HPDE6-E6E7 (cell line): ENCODE results near the gene CHCHD4.
A peak's percentile ranks its signal among the peaks of the same experiment; 100 is the strongest.

Source experiments
- DNase-seq: peaks from one replicate; pipeline ENCODE4 v3.0.0; 2011; ENCODE audit warnings: missing footprints; ENCODE audit errors: extremely low spot score

The CHCHD4 gene

DNA sequence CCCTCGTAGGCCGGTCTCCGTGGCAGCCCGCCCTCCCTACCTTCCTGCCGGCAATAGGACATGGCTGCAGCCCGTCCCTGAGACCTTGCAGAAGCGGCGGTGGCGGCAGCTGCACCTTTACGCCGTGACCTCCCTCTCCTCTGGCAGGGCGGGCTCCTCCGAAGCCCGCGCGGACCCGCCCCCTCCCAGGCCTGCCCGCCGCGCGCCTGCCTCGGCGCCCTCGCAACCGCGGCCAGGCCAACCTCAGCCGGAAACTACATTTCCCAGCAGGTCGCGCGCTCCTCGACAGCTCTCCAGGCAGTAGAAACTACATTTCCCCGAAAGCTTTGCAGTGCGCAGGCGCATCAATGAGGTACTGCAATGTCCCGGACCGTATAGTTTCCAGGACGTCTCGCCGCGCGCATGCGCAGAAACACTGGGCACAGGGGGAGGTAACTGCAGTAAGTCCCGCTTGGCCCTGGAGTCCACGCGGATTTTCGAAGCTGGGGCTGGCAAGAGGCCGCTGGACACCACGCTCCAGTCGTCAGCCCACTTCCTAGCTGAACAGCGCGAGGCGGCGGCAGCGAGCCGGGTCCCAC lies at the start of gene CHCHD4, which contains the start of gene TMEM43:
CHCHD4 (minus strand) TSS at position 256 of the 578 bp plus-strand sequence; CDS start at position 62, 194 bp downstream.
TMEM43 (plus strand) TSS at position 438 of the 578 bp plus-strand sequence. CDS start 142 bp downstream, outside the sequence.
- DNase-seq: peak; percentile 81

DNA sequence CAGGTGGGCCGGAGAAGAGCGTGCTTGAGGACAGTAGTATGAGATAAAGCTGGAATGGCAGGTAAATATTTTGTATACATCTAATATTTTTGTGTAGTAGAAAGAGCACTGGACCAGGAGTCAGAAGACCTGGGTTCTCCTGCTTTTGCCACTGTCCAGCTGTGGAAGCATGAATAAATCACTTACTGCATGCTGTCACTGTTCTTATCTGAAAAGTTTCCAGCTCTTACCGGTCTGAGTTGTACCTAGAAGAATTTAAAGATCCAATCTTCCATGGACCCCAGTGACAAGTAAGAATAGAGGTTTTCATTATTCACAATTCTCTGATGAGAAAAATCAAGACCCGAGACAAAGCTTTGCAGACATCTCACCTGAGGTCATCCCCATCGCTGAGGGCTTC lies 47.8 kb upstream of the CHCHD4 start:
- no peak for DNase-seq

DNA sequence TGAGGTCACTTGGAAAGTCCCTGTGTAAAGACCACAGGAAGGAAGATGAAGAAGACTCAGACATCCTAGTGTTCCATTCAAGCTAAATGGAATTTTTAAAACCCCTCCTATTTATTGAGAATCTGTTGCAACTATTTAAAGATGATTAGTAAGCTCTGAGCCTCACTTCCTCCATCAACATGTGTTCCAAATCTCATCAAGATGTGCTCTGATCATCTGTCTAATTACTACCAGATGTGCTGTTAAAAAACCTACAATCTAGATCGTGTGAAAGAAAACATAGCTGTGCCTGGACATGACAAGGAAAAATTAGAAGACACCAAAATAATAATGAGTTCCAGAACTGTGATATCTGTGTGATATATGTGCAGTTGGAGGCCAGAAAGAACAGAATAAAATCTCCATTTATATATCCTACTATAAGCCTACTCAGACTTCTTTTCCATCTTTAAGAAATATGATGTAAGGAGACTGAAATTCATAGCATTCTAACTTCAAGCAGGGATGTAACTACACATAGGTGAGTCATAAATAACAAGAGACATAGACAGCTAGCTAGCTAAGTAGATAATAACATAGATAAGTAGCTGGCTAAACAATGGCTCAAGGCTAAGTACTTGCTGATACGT lies 46.0 kb upstream of the CHCHD4 start:
- peak; percentile 4 for DNase-seq

DNA sequence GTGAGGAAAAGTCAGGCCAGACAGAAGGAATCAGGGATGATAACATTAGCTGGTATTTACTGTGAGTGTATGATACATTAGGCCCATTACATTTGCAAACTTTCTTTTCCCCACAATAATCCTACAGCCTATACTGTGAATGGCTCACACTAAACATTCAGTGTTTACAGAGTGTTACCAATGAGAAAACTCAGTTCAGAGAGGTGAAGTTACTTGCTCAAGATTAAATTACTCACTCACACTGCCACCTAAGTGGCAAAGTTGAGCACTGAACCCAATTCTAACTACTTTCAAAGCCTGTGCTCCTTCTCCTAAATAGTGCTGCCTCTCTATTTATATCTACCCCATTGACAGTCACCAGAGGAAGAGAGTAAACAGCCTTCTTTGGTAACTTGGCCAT lies 45.2 kb upstream of the CHCHD4 start:
- no peak for DNase-seq

DNA sequence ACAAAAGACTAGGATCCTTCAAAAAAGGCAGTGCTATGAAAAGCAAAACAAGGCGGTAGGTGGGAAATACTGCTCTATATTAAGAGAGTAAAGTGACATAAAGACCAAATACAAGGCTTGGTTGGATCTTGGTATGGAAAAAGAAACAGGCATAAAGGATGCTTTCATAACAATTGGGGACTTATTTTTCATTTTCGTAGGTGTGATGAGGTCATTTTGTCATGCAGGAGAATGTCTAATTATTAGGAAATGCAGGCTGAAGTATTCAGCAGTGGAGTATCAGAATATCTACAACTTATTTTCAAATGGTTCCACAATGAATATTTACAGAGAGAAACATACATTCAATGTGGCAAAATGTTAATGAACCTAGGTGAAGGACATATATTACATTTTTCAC lies 44.8 kb upstream of the CHCHD4 start:
- no peak for DNase-seq

DNA sequence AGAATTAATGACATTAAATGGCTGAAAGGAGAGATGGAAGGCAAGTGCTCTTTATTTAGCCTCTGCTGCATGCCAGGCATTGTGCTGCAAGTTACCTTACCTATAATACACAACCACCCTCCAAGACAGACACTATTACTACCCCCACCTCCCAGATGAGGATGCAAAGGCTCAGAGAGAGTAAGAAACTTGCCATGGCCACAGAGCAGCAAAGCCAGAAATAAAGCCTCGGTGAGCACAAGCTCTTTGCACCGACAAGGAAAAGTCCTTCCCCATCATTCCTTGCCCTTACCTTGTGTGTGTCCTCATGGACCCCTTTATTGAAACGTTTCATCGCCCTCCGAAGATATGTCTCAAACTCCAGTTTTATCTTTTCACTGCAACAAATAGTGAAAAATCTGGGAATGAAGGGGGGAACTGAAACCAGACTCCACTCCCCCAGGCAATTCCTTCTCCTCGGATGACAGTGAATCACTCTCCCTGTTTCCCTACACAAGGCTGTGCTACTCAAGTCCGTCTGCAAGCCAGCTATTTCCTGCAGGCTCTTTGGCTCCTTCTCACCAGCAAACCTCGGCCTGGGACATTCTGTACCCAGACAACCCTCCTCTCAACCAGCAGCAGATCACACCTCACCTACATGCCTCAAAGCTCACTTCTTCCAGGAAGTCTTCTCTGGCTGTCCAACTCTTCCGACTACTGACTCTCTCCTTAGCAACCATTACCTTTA lies 42.4 kb upstream of the CHCHD4 start:
- no peak for DNase-seq

DNA sequence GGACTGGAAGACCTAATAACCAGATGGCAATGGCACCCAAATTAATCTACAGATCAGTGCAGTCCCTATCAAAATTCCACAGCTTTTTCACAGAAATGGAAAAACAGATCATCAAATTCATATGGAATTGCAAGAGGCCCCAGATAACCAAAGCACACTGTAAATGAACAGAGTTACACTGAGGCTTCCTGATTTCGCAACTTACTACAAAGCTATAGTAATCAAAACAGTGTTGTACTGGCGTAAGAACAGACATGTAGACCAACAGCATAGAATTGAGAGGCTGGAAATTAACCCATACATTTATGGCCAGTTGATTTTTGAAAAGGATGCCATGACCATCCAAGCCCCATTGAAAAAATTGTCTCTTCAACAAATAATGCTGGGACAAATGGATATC lies 37.5 kb upstream of the CHCHD4 start:
- no peak for DNase-seq

DNA sequence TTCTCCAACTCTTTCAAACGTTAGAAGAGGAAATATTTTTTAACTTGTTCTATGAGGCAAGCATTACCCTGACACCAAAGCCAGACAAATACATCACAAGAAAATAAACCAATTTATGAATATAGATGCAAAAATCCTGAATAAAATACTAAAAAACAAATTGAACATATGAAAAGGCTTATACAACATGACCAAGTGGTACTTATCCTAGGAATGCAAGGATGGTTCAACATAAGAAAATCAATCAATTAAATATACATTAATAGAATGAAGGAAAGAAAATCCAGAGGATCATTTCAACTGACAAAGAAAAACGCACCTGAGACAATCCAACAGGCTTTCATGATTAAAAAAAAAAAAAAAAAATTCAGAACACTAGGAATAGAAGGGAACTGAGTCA lies 36.6 kb upstream of the CHCHD4 start:
- DNase-seq: no peak

DNA sequence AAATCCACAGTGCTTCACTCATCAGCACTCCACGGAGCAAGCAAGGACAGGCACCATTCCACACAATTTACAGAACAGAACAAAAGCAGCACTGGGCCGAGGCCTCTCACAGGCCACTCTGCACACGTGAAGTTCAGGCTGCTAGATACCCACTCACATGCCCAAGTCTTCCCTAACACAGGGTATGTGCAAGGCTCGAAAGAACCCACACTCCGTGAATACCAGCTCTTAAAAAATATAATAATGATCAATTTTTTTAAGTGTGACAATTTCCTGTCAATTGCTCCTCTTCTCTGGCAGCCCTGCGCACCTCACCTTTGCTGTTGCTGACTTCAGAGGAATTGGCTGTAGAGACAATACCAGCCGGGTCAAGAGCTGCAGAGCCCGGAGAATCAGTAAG lies 34.8 kb upstream of the CHCHD4 start:
- DNase-seq: no peak

DNA sequence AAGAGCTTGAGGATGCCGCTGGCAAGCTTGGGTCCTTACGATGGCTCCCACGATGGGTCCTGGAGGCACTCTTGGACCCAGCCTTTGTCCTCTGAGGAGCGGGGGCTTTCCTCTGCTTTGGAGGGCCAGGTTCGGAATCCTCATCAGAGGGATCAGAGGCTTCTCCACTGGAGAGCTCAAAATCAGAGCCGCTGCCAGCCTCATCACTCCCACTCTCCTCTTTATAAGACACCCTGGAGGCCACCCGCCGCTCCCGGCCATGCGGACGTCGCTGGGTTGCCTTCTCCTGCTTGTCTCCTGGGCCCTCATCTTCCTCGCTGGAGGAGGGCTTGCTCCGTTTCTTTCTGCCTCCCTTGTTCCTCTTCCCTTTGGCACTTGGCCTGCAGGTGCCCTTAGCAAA lies 33.7 kb upstream of the CHCHD4 start:
- no peak for DNase-seq

DNA sequence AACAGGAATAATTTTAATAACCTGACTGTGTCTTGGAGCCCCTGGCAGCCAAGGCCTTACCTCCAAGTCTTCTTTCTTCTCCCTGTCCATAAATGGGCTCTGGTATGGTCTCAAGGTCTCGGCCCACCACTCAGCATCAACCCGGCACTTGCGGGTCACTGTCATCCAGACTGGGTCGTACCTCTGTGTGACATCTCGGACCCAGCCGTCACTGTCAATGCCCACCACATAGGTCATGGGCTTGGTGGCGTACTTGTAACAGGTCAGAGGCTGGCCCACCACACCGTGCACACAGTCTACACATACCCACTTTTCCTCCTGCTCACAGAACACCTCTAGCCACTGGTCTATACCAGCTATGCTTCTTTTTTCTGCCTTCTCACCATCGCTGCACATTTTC lies 33.3 kb upstream of the CHCHD4 start:
- DNase-seq: no peak

DNA sequence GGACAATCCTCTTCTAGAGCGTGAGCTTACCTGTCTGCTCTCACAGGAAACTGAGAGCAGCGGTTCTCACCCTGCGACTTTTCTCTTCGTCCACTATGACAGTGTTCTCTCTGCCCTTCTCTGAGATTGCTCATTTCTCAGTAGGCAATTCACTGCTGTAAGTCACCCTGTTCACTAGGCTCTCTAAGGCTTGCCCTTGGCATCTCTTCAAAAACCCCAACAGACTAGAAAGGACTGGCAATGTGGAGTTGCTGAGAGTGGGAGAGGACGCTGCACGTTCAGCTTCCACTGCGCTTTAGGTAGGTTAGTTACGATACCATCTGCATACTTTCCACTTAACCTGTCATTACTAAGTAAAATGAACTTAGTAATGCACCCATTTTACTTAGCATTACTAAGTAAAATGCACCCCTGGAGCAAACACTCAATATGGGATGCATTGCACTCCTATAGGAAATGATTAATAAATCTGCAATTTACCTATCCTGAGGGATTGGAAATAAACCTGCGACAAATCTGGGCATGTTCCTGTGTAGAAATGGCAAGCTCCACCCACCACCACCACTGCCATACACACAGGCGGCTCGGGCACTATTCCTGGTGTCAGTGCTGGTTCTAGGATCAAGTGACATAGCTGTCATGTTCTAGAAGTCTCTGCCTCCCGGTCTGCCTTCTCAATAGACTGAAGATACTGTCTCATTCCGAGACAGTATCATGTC lies 32.3 kb upstream of the CHCHD4 start:
- peak; percentile 22 for DNase-seq

DNA sequence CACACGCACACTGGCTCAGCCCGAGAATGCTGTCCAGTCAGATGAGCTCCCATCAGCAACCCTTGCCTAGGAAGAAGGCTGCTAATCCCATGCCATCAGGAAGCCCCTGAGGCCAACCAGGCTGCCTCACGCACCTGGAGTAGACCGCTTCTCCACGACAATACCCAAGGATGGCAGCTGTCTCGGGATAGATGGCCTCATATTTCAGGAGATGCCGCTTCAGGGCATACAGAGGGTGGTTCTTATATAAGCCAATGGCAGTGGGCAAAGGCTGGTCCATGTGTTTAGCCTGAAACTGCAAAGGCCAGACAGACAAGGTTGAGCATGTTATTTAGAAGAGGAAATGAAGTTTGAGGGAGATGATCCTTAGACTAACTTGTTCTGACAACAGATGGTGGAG lies 31.5 kb upstream of the CHCHD4 start:
- peak; percentile 3 for DNase-seq

DNA sequence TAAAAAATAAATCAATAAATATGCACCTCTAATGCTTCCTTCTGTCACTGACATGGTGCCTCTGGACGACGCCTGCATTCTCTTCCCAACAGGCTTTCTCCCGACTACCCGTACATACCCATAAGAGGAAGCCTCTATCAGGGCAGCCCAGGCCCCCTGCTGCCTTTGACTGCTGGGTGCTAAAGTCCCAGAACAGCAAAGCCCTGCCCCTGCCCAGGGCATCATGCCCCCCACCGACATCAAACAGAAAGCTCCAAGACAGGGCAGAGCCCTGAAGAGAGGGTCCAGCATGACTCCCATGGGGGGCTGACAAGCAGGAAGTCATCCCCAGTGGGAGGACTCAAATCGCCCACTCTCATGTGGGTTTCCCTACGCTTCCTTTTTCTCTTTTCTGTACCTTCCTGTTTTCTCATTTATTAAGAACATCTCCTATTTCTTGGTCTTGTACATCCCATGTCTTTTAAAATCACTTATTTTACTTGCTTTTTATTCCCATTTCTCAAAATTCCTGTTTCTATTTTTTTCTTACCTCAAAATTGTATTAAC lies 30.3 kb upstream of the CHCHD4 start:
- no peak for DNase-seq

DNA sequence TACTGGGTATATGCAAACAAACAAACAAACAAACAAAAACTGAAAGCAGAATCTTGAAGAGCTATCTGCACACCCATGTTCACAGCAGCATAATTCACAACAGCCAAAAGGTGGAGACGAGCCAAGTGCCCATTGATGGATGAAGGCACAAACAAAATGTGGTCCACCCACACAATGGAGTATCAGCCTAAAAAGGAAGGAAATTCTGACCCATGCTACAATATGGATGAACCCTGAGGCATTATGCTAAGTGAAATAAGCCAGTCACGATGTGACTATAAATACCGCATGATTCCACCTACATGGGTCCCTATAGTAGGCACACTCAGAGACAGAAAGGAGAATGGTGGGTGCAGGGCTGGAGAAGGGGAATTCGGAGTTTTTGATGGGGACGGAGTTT lies 29.6 kb upstream of the CHCHD4 start:
- no peak for DNase-seq

DNA sequence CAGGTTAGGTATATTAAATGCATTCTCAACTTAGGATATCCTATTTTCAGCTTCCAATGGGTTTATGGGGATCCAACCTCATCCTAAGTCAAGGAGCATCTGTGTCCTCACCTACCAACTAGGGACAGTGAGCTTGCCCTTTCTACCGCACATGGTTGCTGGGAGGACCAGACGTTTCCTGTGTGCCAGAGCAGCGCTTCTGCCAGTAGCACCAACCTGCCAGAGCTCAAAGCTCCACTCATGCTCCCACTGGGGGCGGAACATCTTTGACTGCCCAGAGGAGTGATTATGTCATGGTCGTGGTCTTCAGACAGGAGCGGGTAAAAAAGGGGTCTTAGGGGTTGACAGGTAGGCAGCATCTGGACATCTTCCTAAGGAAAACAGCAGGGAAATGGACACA lies 29.0 kb upstream of the CHCHD4 start:
- DNase-seq: no peak

DNA sequence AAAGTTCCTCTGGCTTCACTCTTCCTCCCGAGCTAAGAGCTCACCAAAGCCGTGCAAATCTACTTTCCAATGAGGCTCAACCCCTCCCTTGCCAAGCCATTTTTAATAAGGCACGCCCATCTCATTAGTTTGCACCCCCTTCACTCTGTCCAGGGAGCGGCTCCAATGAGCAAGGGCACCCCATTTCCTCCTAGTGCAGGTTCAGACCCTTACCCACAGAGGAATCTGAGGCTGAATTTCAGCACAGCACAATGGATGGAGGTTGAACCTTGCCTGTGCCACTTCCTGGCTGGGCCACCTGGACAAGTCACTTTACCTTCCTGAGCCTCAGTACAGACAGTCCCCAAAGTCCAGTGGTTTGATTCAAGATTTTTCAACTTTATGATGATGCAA lies 28.3 kb upstream of the CHCHD4 start:
- no peak for DNase-seq

DNA sequence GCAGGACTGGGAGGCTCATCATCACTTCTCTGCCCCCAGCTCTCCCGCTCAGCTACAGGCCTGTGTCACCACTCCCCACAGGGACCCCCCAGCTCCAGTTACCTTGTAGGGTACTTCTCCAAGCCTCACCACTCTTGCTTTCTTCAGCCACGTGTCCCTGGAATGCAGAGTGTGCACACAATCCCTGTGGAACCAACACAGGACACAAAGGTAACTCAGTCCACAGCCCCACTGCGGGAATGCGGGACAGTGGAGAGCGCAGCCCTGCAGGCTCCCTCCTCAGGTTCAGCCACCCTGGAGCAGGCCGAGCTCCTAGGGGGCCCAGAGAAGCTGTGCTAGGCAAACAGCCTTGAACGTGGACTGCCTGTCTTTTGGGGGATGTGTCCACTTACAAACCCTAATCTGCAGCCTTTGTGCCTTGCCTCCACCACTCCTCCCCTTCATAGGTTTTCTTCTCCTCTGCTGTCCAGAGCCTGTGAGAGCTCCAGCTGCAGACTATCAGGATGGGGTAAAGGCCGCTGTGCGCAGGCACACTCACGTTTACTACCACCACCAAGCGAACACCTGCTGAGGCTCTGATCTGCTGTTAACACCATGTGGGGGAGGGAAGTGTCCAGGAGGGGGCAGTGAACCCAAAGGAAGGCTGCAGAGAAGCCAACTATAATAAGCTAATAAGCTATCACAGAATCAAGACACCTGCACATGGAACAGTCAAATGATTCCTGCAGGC lies 27.7 kb upstream of the CHCHD4 start:
- DNase-seq: no peak

DNA sequence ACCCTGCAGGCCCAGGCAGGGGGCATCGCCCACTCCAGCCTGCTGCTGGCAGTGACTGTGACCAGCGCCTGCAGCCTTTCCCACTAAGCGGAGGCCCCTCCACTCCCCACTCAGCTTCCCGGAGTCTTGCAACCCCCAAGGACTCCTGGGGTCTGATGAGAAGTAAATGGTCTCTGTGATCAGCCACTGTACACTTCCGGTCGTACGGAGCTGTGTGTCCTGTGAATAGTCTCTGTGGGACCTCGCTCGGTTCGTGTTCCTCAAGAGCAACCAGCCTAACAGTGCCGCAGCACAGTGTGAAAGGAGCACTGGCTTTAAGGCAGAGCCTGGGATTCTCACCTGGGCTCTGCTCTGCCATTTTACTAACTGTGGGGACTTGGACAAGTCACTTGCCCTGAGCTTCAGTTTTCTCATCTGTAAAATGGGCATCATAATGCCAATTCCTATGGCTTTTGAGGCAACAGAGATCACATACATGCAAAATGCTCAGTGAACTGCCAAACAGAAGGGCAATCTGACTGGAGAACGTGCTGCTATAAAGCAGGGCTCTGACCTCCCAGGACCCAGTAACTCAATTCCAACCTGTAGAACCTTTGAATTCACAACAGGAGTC lies 26.9 kb upstream of the CHCHD4 start:
- no peak for DNase-seq

DNA sequence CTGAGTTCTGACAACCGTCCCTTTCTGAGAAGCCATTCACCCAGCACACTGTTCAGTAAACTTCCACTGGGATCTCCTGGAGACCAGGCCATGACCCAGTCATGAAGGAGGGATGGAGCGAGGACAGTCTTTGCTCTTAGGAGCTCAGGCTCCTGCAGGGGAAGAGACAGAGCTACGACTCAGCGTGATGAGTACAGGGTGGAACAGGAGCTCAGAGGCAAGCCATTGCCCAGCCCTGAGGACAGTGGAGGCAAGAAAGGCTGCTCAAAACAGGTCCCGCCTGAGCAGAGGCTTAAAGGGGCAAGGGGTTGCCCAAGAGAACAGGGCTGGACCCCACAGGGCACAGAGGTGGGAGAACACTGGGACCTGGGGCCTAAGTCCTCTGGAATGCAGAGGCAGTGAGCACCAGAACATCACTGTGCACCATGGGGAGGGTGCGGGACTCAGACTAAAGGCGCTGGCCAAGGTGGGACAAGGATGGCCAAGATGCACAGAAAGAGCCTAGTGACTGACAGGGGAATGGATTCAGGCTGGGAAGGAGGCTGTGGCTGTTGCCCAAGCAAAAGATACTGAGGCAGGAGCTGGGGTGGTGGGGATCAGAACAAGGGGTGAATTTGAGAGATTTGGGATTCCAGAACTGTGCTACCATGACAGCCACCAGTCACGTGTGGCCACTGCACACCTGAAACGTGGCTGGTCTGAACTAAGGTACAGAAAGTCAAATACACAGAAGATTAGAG lies 26.0 kb upstream of the CHCHD4 start:
- DNase-seq: no peak
